HCT116 (cell line): ENCODE data around the gene PRRC2A.

Source experiments
- CBX3 ChIP-seq: IDR thresholded peaks from 2 replicates; pipeline ENCODE4 v1.6.1; 2012; ENCODE audit warnings: low read depth
- CEBPB ChIP-seq: IDR thresholded peaks from 2 replicates; pipeline ENCODE4 v1.6.1; 2012; ENCODE audit warnings: low read depth
- EGR1 ChIP-seq: IDR thresholded peaks from 2 replicates; pipeline ENCODE4 v1.6.1; 2012; ENCODE audit warnings: low read depth
- EZH2 ChIP-seq: fragments of 200-600 bp; sonication (generic); IDR thresholded peaks from 2 replicates; pipeline ENCODE4 v1.6.1; 2017; ENCODE audit warnings: antibody characterized with exemption, mixed run types
- JUND ChIP-seq: IDR thresholded peaks from 2 replicates; pipeline ENCODE4 v1.6.1; 2012
- POLR2A ChIP-seq: IDR thresholded peaks from 2 replicates; pipeline ENCODE4 v1.7.0; 2011; ENCODE audit warnings: borderline replicate concordance; ENCODE audit not compliant: insufficient read depth, insufficient read length; ENCODE audit errors: extremely low read depth
- POLR2AphosphoS5 ChIP-seq: IDR thresholded peaks from 2 replicates; pipeline ENCODE4 v1.6.1; 2011; ENCODE audit warnings: mild to moderate bottlenecking, low read depth, low read length, moderate library complexity
- RAD21 ChIP-seq: IDR thresholded peaks from 2 replicates; pipeline ENCODE4 v1.6.1; 2012; ENCODE audit warnings: low read depth, mild to moderate bottlenecking
- SP1 ChIP-seq: IDR thresholded peaks from 2 replicates; pipeline ENCODE4 v1.6.1; 2012; ENCODE audit warnings: low read depth
- ZFX ChIP-seq: fragments of 450-650 bp; IDR thresholded peaks from 2 replicates; pipeline ENCODE4 v1.6.1; 2017
- TF ChIP-seq, protein P1 (sequence below), 3 experiments: fragments of 200-600 bp in 1 of 3; sonication (generic) in 1 of 3; IDR thresholded peaks in 2 of 3; conservative IDR thresholded peaks in 1 of 3; 2 replicates each; pipeline ENCODE4 v1.5.1; 2012 to 2017; ENCODE audit warnings: low read depth in 2 of 3, low read length in 2 of 3, antibody characterized with exemption in 1 of 3, borderline replicate concordance in 1 of 3, control low read depth in 1 of 3, mild to moderate bottlenecking in 1 of 3, mixed read lengths in 1 of 3, mixed run types in 1 of 3, moderate library complexity in 1 of 3; ENCODE audit not compliant: insufficient read depth in 1 of 3
- TF ChIP-seq, protein P2 (sequence below): IDR thresholded peaks from 2 replicates; pipeline ENCODE4 v1.6.1; 2011; ENCODE audit warnings: mild to moderate bottlenecking, low read length, moderate library complexity; ENCODE audit not compliant: insufficient replicate concordance; ENCODE audit errors: extremely low read depth

DNA sequence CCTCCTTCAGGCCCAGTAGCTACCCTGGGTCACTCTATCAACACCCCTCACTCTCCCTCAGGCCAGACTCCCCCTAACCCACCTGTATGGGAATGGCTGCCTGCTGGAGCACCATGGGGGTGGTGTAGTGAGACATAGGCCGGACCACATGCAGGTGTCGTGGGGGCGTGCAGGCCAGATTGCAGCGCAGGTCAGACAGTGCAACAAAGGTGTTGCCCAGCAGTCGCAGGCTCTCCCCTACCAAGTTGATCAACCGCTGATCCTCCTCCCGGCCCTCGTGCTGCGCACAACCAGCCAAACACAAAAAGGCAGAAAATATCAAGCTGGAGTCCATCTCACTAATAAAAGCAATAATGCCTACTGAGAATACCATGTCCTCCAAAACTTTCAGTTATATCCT is 24.8 kb downstream of the PRRC2A start:
- TF ChIP-seq POLR2A = no peak
- TF ChIP-seq EZH2 = no peak
- TF ChIP-seq POLR2AphosphoS5 = no peak
- TF ChIP-seq, protein P1, sequence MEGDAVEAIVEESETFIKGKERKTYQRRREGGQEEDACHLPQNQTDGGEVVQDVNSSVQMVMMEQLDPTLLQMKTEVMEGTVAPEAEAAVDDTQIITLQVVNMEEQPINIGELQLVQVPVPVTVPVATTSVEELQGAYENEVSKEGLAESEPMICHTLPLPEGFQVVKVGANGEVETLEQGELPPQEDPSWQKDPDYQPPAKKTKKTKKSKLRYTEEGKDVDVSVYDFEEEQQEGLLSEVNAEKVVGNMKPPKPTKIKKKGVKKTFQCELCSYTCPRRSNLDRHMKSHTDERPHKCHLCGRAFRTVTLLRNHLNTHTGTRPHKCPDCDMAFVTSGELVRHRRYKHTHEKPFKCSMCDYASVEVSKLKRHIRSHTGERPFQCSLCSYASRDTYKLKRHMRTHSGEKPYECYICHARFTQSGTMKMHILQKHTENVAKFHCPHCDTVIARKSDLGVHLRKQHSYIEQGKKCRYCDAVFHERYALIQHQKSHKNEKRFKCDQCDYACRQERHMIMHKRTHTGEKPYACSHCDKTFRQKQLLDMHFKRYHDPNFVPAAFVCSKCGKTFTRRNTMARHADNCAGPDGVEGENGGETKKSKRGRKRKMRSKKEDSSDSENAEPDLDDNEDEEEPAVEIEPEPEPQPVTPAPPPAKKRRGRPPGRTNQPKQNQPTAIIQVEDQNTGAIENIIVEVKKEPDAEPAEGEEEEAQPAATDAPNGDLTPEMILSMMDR (IDR thresholded peaks at IDR 0.05 in 2 of 3, conservative IDR thresholded peaks at IDR 0.05 in 1 of 3; ENCODE audit: borderline replicate concordance in 1 of 3, insufficient read depth in 1 of 3, low read depth in 2 of 3, low read length in 2 of 3) = no peak
- TF ChIP-seq ZFX = no peak
- TF ChIP-seq RAD21 = no peak
- no peak for TF ChIP-seq SP1
- no peak for TF ChIP-seq JUND
- TF ChIP-seq CBX3 = no peak
- TF ChIP-seq, protein P2, sequence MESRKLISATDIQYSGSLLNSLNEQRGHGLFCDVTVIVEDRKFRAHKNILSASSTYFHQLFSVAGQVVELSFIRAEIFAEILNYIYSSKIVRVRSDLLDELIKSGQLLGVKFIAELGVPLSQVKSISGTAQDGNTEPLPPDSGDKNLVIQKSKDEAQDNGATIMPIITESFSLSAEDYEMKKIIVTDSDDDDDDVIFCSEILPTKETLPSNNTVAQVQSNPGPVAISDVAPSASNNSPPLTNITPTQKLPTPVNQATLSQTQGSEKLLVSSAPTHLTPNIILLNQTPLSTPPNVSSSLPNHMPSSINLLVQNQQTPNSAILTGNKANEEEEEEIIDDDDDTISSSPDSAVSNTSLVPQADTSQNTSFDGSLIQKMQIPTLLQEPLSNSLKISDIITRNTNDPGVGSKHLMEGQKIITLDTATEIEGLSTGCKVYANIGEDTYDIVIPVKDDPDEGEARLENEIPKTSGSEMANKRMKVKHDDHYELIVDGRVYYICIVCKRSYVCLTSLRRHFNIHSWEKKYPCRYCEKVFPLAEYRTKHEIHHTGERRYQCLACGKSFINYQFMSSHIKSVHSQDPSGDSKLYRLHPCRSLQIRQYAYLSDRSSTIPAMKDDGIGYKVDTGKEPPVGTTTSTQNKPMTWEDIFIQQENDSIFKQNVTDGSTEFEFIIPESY = no peak
- TF ChIP-seq EGR1 = no peak
- no peak for TF ChIP-seq CEBPB
